Muscle layer of duodenum (tissue), 2 donors: Measurements from ENCODE around the gene FXYD5.

Experiments used
- H3K27ac ChIP-seq: one replicate; pipeline ENCODE4 v1.7.0; 2013; ENCODE audit warnings: mild to moderate bottlenecking, low read length
- H3K27me3 ChIP-seq: one replicate; pipeline ENCODE4 v1.7.0; 2013; ENCODE audit warnings: low read depth, mild to moderate bottlenecking, control low read depth, low read length
- H3K36me3 ChIP-seq, 2 donors: one replicate each; pipeline ENCODE4 v1.7.0; 2013; ENCODE audit warnings: low read length in 2 of 2, control low read depth in 1 of 2, mild to moderate bottlenecking in 1 of 2; ENCODE audit not compliant: insufficient read depth in 2 of 2, control insufficient read depth in 1 of 2
- H3K4me1 ChIP-seq, 2 donors: one replicate each; pipeline ENCODE4 v1.7.0; 2013; ENCODE audit warnings: low read length in 2 of 2, mild to moderate bottlenecking in 2 of 2, control low read depth in 1 of 2, moderate library complexity in 1 of 2; ENCODE audit not compliant: insufficient read depth in 2 of 2, control insufficient read depth in 1 of 2
- H3K4me3 ChIP-seq, 2 donors: one replicate each; pipeline ENCODE4 v1.7.0; 2013; ENCODE audit warnings: low read length in 2 of 2, low read depth in 1 of 2, mild to moderate bottlenecking in 1 of 2
- H3K9me3 ChIP-seq, 2 donors: one replicate each; pipeline ENCODE4 v1.7.0; 2013; ENCODE audit warnings: low read length in 2 of 2, control low read depth in 1 of 2, mild to moderate bottlenecking in 1 of 2; ENCODE audit not compliant: control insufficient read depth in 1 of 2
- donor health status: healthy.

Gene FXYD5

DNA sequence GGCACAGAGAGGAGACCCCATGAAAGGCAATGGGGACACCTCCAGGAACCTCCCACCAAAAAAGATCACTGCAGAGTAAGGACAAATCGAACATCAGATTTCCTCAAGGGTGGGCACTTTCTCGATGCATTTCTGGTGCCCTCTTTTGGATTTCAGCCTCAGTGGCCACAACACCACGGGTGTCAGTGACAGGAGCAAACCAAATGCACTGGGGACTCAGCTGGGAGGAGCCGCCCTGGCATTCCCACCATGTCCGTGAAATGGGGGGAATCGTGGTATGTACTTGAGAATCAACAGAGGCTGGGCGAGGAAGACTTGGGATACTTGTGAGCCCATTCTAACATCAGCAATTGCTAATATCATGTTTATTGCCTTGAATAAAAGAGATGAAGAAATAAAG, 57.7 kb downstream of the FXYD5 start:
- no peaks in the 10 kb centered on the region for H3K36me3 ChIP-seq
- H3K27me3 ChIP-seq = no peaks in the 10 kb centered on the region
- peaks cover 0 to 10% of the 10 kb centered on the region in 2 donors for H3K4me1 ChIP-seq
- H3K27ac ChIP-seq = peak overlapping the region; percentile 17
- H3K4me3 ChIP-seq = no peak overlapping the region
- no peaks in the 10 kb centered on the region for H3K9me3 ChIP-seq

DNA sequence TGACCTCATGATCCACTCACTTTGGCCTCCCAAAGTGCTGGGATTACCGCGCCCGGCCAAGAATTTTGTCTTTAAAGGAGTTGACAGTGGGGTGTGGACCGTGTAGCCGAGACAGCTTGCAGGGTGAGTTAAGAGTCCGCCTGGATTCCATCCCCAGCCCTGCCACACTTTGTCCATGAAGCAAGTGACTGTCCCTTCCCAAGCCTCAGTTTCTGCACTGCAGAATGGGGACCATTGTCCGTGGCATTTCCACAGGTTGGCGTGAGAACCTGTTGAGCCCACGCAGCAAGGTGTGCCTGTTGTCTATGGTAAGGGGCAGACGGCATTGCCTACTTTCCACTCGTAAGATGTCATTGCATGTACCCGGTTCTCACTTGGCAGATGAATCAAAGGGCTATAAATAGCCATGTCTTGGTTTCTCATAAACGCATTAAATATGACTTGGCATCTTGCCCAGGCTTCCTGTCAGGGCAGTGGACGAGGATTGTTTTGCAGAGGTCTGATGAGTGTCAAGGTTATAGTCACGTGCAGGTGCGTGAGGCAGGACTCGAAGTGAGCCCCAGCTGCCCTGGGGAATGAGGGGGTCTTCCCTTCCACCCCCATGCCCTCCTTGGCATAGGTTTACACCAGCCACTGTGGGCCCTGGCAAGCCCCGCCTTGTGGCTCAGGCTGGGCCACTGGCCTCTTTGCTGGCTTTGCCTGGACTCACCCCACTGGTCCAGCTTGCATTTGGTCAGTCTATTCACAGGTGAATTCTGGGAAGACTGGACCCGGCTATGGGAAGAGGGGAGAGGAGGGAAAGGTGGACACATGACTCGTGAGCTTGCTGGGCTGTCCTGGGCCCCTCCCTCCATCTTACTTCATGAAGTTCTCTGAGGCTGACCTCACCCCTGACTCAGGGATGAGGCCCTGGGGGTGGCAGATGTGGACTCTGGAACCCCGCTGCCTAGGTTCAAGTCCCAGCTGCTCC, 59.4 kb downstream of the FXYD5 start:
- Histone ChIP-seq H3K27me3 (no peaks in the 10 kb centered on the region), H3K4me1 (peaks cover 0 to 10% of the 10 kb centered on the region in 2 donors), H3K4me3 (no peak overlapping the region), H3K36me3 (no peaks in the 10 kb centered on the region), H3K27ac (peak overlapping the region; percentile 45), H3K9me3 (peaks cover 0 to 4% of the 10 kb centered on the region in 2 donors)

DNA sequence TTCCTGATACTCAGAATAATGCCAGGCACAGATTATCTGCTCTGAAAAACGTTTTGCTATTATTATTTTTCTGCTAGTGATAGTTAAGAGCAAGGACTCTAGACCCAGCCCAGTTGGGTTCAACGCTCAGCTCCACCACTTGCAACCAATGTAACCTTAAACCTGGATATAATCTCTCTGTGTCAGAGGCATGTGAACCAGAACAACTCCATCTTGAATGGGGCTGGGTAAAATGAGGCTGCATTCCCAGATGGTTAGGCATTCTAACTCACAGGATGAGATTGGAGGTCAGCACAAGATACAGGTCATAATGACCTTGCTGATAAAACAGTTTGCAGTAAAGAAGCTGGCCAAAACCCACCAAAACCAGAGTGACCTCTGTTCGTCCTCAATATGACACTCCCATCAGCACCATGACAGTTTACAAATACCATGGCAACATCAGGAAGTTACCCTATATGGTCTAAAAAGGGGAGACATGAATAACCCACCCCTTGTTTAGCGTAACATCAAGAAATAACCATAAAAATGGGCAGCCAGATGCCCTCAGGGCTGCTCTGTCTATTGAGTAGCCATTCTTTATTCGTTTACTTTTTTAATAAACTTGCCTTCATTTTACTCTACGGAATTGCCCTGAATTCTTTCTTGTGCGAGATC, 60.4 kb downstream of the FXYD5 start:
- no peak overlapping the region for H3K4me3 ChIP-seq
- no peaks in the 10 kb centered on the region for H3K27me3 ChIP-seq
- peaks cover 0 to 10% of the 10 kb centered on the region in 2 donors for H3K4me1 ChIP-seq
- no peaks in the 10 kb centered on the region for H3K36me3 ChIP-seq
- H3K9me3 ChIP-seq = peaks cover 0 to 11% of the 10 kb centered on the region in 2 donors
- H3K27ac ChIP-seq = peak overlapping the region; percentile 45

DNA sequence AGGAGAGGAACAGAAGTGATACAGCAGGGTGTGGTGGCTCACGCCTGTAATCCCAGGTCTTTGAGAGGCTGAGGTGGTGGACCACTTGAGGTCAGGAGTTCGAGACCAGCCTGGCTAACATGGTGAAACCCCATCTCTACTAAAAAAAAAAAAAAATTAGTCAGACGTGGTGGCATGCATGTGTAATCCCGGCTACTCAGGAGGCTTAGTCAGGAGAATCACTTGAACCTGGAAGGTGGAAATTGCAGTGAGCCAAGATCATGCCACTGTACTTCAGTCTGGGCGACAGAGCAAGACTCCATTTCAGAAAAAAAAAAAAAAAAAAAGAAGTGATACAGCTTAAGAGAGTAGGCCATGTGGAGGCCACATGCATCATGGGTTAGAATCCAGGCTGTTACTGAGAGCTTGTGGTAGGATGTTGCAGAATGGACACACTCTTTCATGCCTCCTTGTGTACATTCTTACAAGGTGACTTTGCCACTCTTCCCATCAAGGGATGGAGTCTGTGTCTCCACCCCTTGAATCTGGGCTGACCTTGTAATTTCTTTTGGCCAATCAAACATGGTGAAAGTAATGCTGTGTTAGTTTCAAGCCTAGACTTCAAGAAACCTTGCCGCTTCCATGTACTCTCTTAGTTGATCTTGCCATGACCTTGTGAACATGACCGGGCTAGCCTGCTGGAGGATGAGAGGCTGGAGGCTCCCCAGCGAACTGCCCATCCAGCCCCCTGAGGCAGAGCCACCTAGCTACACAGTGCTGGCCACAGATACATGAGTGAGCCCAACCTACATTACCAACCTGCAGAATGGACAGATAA, 61.7 kb downstream of the FXYD5 start:
- Histone ChIP-seq H3K9me3 (peaks cover 0 to 11% of the 10 kb centered on the region in 2 donors), H3K4me3 (no peak overlapping the region), H3K4me1 (peaks cover 0 to 10% of the 10 kb centered on the region in 2 donors), H3K27me3 (no peaks in the 10 kb centered on the region), H3K36me3 (no peaks in the 10 kb centered on the region), H3K27ac (no peak overlapping the region)

GRCh38 chr19:35216833-35217648, 62.5 kb downstream of the FXYD5 start:
- no peaks in the 10 kb centered on the region for H3K36me3 ChIP-seq
- H3K27ac ChIP-seq = no peak overlapping the region
- H3K4me1 ChIP-seq = peaks cover 0 to 10% of the 10 kb centered on the region in 2 donors
- no peak overlapping the region for H3K4me3 ChIP-seq
- H3K27me3 ChIP-seq = no peaks in the 10 kb centered on the region
- peaks cover 0 to 11% of the 10 kb centered on the region in 2 donors for H3K9me3 ChIP-seq

DNA sequence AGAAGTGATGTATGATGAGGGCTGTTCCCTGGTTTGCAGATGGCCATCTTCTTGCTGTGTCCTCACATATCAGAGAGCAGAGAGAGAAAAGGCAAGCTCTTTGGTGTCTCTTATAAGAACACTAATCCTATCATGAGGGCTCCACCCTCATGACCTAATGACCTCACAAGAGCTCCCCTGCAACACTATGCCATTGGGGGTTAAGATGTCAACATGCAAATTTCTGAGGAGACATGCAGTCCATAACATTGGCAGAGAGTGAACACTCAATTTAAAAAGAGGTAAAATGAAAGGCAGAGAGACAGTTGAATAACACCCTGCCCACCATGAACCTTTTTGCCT, 63.1 kb downstream of the FXYD5 start:
- no peak overlapping the region for H3K4me3 ChIP-seq
- peaks cover 0 to 11% of the 10 kb centered on the region in 2 donors for H3K9me3 ChIP-seq
- no peak overlapping the region for H3K27ac ChIP-seq
- H3K36me3 ChIP-seq = no peaks in the 10 kb centered on the region
- peaks cover 0 to 10% of the 10 kb centered on the region in 2 donors for H3K4me1 ChIP-seq
- no peaks in the 10 kb centered on the region for H3K27me3 ChIP-seq

DNA sequence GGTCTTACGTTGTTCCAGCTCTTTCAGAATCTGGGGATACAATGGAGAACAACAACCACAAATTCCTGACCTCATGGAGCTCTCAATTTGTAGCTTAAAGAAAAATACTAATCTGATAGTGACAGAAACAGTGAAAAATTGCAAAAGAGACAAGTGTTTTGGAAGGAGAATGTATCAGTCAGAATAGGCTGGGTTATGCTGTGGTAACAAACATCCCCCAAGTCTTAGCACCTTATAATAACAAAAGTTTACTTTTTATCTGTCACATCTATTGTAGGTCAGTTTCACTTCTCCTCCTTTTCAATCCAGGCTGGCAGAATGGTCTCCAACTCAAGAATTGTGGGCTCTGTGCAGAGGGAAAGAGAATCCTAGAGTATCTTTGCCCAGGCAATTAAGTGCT, 64.5 kb downstream of the FXYD5 start:
- Histone ChIP-seq H3K4me3 (no peak overlapping the region), H3K36me3 (no peaks in the 10 kb centered on the region), H3K27me3 (no peaks in the 10 kb centered on the region), H3K27ac (no peak overlapping the region), H3K9me3 (peaks cover 5 to 14% of the 10 kb centered on the region in 2 donors), H3K4me1 (peaks cover 0 to 5% of the 10 kb centered on the region in 2 donors)
